Neural progenitor cell (in vitro differentiated cells): ENCODE results near the gene CDC25C. TPM values are rescaled to one million over a fixed set of nuclear protein-coding genes. Genes with fewer than 3 reads are reported as not detected.

Experiments
- DNase-seq: peaks from one replicate; pipeline ENCODE4 v3.0.0-alpha.2; 2016; ENCODE audit warnings: low spot score
- H2AFZ ChIP-seq: fragments of 200-600 bp; sonication (generic); replicated peaks from 2 replicates; pipeline ENCODE4 v1.6.1; 2016; ENCODE audit warnings: antibody characterized with exemption
- H3F3A ChIP-seq: fragments of 200-600 bp; sonication (generic); 2 replicates; pipeline ENCODE4 v1.6.1; 2016; ENCODE audit warnings: antibody characterized with exemption, low read depth
- H3K27ac ChIP-seq: fragments of 200-600 bp; sonication (generic); 2 replicates; pipeline ENCODE4 v1.5.1; 2016; ENCODE audit warnings: mild to moderate bottlenecking
- H3K27me3 ChIP-seq: fragments of 200-600 bp; sonication (generic); 2 replicates; pipeline ENCODE4 v1.6.1; 2016; ENCODE audit warnings: mild to moderate bottlenecking, moderate library complexity
- H3K36me3 ChIP-seq: fragments of 200-600 bp; sonication (generic); 2 replicates; pipeline ENCODE4 v1.5.1; 2016
- H3K4me1 ChIP-seq: fragments of 200-600 bp; sonication (generic); 2 replicates; pipeline ENCODE4 v1.6.1; 2016; ENCODE audit warnings: mixed run types
- H3K4me2 ChIP-seq: fragments of 200-600 bp; sonication (generic); 2 replicates; pipeline ENCODE4 v1.6.1; 2016
- H3K4me3 ChIP-seq: fragments of 200-600 bp; sonication (generic); 2 replicates; pipeline ENCODE4 v1.5.1; 2016
- H3K79me2 ChIP-seq: fragments of 200-600 bp; sonication (generic); 2 replicates; pipeline ENCODE4 v1.6.1; 2016; ENCODE audit warnings: low read depth
- H3K9ac ChIP-seq: fragments of 200-600 bp; sonication (generic); 2 replicates; pipeline ENCODE4 v1.6.1; 2016
- H3K9me3 ChIP-seq: fragments of 200-600 bp; sonication (generic); 2 replicates; pipeline ENCODE4 v1.5.1; 2016; ENCODE audit warnings: low read depth
- H4K20me1 ChIP-seq: fragments of 200-600 bp; sonication (generic); 2 replicates; pipeline ENCODE4 v1.6.1; 2016; ENCODE audit warnings: low read depth
- H3K27ac Mint-ChIP-seq: 3 replicates; pipeline ENCODE4 v1.8.0; 2021; ENCODE audit warnings: mixed read lengths
- H3K27me3 Mint-ChIP-seq: 2 replicates; pipeline ENCODE4 v1.8.0; 2022; ENCODE audit warnings: low read depth, mild to moderate bottlenecking, inconsistent platforms, moderate library complexity, mixed read lengths; ENCODE audit not compliant: insufficient read depth
- H3K36me3 Mint-ChIP-seq: 3 replicates; pipeline ENCODE4 v1.8.0; 2021; ENCODE audit warnings: mixed read lengths
- H3K4me1 Mint-ChIP-seq: 3 replicates; pipeline ENCODE4 v1.8.0; 2021; ENCODE audit warnings: mixed read lengths
- H3K4me3 Mint-ChIP-seq: 3 replicates; pipeline ENCODE4 v1.8.0; 2021; ENCODE audit warnings: mild to moderate bottlenecking, moderate library complexity, mixed read lengths
- H3K9me3 Mint-ChIP-seq: 3 replicates; pipeline ENCODE4 v1.8.0; 2020; ENCODE audit warnings: mixed read lengths
- CTCF ChIP-seq: fragments of 200-600 bp; sonication (generic); IDR thresholded peaks from 2 replicates; pipeline ENCODE4 v1.5.1; 2017; ENCODE audit warnings: antibody characterized with exemption, mild to moderate bottlenecking
- EZH2 ChIP-seq: fragments of 200-600 bp; sonication (generic); IDR thresholded peaks from 2 replicates; pipeline ENCODE4 v1.6.1; 2017; ENCODE audit warnings: antibody characterized with exemption, mild to moderate bottlenecking, moderate library complexity
- EZH2phosphoT487 ChIP-seq: fragments of 200-600 bp; sonication (generic); IDR thresholded peaks from 2 replicates; pipeline ENCODE4 v1.6.1; 2017; ENCODE audit warnings: antibody characterized with exemption
- total RNA-seq: library from RNA; depleted of rRNA; stranded (reverse); fragments of >200 nt; gene quantifications from 2 replicates; pipeline ENCODE4 v1.2.3, GENCODE V29; 2015; ENCODE audit warnings: low replicate concordance

Gene CDC25C
- total RNA-seq, 1 donor from 2014 or later = 48.6 TPM

DNA sequence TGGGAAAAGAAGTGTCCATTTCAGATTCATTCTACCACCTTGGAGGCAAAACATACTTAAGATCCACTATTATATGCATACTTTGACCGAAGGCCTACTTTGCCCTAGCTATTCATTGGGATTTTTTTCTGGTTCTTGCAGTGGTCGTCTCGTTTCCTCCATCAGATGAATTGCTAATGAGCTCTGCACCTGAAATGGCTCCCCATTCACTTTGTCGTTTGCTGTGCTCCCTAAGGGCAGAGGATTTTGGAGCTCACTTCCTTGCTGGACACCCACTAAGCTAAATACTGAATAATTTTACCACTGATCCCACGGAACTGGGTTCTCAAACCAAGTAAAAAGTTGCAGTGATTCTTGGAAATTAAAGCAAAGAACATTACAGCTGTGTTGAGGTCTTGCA lies 22.8 kb upstream of the CDC25C start:
- Histone ChIP-seq H3K4me2 (peak overlapping the region; percentile 96), H4K20me1 (peaks cover 55% of the 10 kb centered on the region), H3K4me1 (peaks cover 16% of the 10 kb centered on the region), H3F3A (peaks cover 46% of the 10 kb centered on the region), H3K9ac (peak overlapping the region; percentile 21), H3K36me3 (no peaks in the 10 kb centered on the region), H3K79me2 (peaks cover 68% of the 10 kb centered on the region), H3K9me3 (no peaks in the 10 kb centered on the region), H3K27me3 (no peaks in the 10 kb centered on the region), H3K27ac (peak overlapping the region; percentile 38), H2AFZ (no peak overlapping the region), H3K4me3 (peak overlapping the region; percentile 100)
- Mint-ChIP-seq H3K4me3 (peak overlapping the region; percentile 97), H3K27ac (peak overlapping the region; percentile 93), H3K4me1 (peaks cover 25% of the 10 kb centered on the region), H3K27me3 (peaks cover 6% of the 10 kb centered on the region), H3K9me3 (peaks cover 9% of the 10 kb centered on the region), H3K36me3 (peaks cover 25% of the 10 kb centered on the region)
- no peak for TF ChIP-seq EZH2
- peak; percentile 45 for DNase-seq

DNA sequence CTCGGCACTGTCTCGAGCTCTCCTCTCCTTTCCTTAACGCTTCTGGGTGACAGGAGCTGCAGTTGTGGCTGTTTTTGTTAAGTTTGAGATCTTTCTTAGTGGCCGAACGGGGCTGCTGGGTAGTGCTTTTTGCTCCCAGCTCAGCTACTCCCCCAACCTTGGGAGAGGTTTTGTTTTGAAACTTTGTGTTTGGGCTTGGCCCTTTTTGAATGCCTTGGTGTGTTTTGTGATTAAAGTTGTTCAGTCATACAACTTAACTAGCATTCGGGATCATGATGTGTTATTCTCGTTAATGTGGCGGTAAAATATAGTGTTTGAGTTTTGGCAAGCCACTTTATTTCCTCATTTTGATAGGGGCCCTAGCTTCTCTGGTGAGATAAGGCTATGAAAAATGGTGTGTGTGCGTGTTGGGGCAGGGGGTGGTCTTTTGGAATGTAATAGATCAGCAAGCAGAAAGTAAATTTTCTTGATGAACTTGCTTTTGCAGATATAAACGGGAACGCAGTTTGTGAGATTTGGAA lies 22.0 kb upstream of the CDC25C start:
- Histone ChIP-seq H3K4me3 (peak overlapping the region; percentile 100), H3K4me2 (peak overlapping the region; percentile 96), H3K79me2 (peaks cover 60% of the 10 kb centered on the region), H3K36me3 (no peaks in the 10 kb centered on the region), H3F3A (peaks cover 53% of the 10 kb centered on the region), H3K27ac (peak overlapping the region; percentile 84), H3K9ac (peak overlapping the region; percentile 91), H3K9me3 (no peaks in the 10 kb centered on the region), H4K20me1 (peaks cover 50% of the 10 kb centered on the region), H2AFZ (no peak overlapping the region), H3K27me3 (no peaks in the 10 kb centered on the region), H3K4me1 (peaks cover 16% of the 10 kb centered on the region)
- H3K9me3 Mint-ChIP-seq = peaks cover 9% of the 10 kb centered on the region
- H3K36me3 Mint-ChIP-seq = peaks cover 28% of the 10 kb centered on the region
- peaks cover 6% of the 10 kb centered on the region for H3K27me3 Mint-ChIP-seq
- peak overlapping the region; percentile 97 for H3K4me3 Mint-ChIP-seq
- no peak for TF ChIP-seq CTCF
- TF ChIP-seq EZH2phosphoT487 = no peak
- no peak for TF ChIP-seq EZH2
- DNase-seq = no peak
- H3K4me1 Mint-ChIP-seq = peaks cover 25% of the 10 kb centered on the region
- peak overlapping the region; percentile 93 for H3K27ac Mint-ChIP-seq

DNA sequence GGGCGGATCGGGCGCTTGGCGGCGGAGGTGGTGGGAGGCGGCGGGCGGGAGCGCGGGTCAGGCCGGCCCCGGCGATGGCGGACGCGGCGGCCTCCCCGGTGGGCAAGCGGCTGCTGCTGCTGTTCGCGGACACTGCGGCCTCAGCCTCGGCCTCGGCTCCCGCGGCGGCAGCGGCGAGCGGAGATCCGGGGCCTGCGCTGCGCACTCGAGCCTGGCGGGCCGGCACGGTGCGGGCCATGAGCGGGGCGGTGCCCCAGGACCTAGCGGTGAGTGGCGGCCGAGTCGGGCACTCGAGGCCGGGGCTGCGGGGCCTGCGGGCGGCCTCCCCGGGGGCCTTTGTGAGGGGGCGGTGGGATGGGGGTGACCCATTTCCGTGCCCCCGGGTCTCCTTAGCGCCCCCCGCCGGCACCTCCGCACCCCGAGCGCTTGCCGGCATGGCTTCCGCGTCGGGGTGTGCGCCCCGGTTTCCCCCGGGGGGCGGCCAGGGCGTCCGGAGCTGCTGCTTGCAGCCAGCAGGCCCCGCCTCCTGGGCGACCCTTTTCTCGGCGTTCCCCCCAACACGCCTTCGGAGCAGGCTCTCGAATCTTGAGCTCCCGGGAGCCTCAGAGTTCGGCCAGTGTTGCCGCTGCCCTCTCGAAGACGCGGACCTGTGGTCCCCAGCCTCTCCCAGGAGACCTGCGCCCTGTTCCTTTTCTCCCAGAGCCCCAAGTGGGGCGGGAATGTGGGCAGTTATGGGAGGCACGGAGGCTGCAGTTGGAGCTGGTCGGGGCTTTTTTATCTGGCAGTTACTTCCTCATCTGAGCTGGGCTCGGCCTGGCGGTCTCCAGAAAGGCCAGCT lies 21.3 kb upstream of the CDC25C start:
- Mint-ChIP-seq H3K4me3 (peak overlapping the region; percentile 97), H3K27me3 (peaks cover 6% of the 10 kb centered on the region), H3K36me3 (peaks cover 30% of the 10 kb centered on the region), H3K9me3 (peaks cover 9% of the 10 kb centered on the region), H3K27ac (peak overlapping the region; percentile 93), H3K4me1 (peaks cover 25% of the 10 kb centered on the region)
- H3K79me2 ChIP-seq = peaks cover 53% of the 10 kb centered on the region
- no peaks in the 10 kb centered on the region for H3K27me3 ChIP-seq
- no peak overlapping the region for H2AFZ ChIP-seq
- H3K4me1 ChIP-seq = peaks cover 16% of the 10 kb centered on the region
- TF ChIP-seq EZH2phosphoT487 = no peak
- TF ChIP-seq CTCF = peak; percentile 31
- peak; percentile 79 for DNase-seq
- H3K36me3 ChIP-seq = no peaks in the 10 kb centered on the region
- H4K20me1 ChIP-seq = peaks cover 45% of the 10 kb centered on the region
- H3K9ac ChIP-seq = peak overlapping the region; percentile 91
- peak overlapping the region; percentile 84 for H3K27ac ChIP-seq
- peaks cover 53% of the 10 kb centered on the region for H3F3A ChIP-seq
- no peaks in the 10 kb centered on the region for H3K9me3 ChIP-seq
- H3K4me3 ChIP-seq = peak overlapping the region; percentile 100
- H3K4me2 ChIP-seq = peak overlapping the region; percentile 96
